ENCODE results near the gene CHD9NB. TPM values are rescaled to one million over a fixed set of nuclear protein-coding genes. Genes with fewer than 3 reads are reported as not detected.

The CHD9NB gene
- total and polyA plus RNA-seq, 2 of the 4 experiments (the other 2 are of a cell fraction): 0.94 to 1.1 TPM

- H3K79me1 ChIP-seq (ENCODE audit: low read depth in 1 of 2, low read length in 2 of 2): peaks cover 33 to 54% of the 10 kb centered on the region in 2 experiments
- H3K36me3 ChIP-seq (ENCODE audit: control insufficient read depth, insufficient read depth, low read length): peaks cover 4% of the 10 kb centered on the region
- H2BK5ac ChIP-seq (ENCODE audit: low read depth, low read length, poor library complexity, severe bottlenecking): no peak overlapping the region
- H4K8ac ChIP-seq (ENCODE audit: low read depth in 2 of 2, low read length in 2 of 2): no peak overlapping the region
- H3K27ac ChIP-seq (ENCODE audit: insufficient read depth, low read length): no peak overlapping the region
- H2AFZ ChIP-seq (replicated peaks; ENCODE audit: low read length, poor library complexity): no peak overlapping the region
- H3K56ac ChIP-seq (ENCODE audit: extremely low read depth, insufficient read depth, low read length): no peak overlapping the region
- no peak overlapping the region for H2AK5ac ChIP-seq (ENCODE audit: low read depth, low read length)
- no peak overlapping the region for H4K5ac ChIP-seq (ENCODE audit: low read depth, low read length)
- no peak overlapping the region for H3K4ac ChIP-seq (ENCODE audit: low read depth, low read length)
- DNase-seq (no peak), ATAC-seq (ENCODE audit: low read depth) (no peak)
- H3K14ac ChIP-seq (replicated peaks; ENCODE audit: low read depth, low read length): no peak overlapping the region
- no peak overlapping the region for H3K4me2 ChIP-seq (ENCODE audit: low read depth, low read length)
- CTCF ChIA-PET: no interaction called here
- no peaks in the 10 kb centered on the region for H3K27me3 ChIP-seq (ENCODE audit: control insufficient read depth, insufficient read depth, low read length)
- intact Hi-C loops (cut with micrococcal nuclease) (no loop called here), in situ Hi-C loops (cut with MboI; ENCODE audit: low sequenced_read_pairs) (loop anchor here (25.0 kb wide), 2 partner anchors 368 to 1182 kb away; partner anchors contain the start of gene RBL2), dilution Hi-C loops (cut with HindIII; ENCODE audit: low sequenced_read_pairs, unreplicated experiment) (no loop called here)
- peaks cover 8% of the 10 kb centered on the region; the same call in 1 of the 2 replicates for H3K9me1 ChIP-seq (ENCODE audit: insufficient read depth, low read length)
- H3K4me3 ChIP-seq (ENCODE audit: insufficient read depth, low read depth, low read length): no peak overlapping the region
- no peak overlapping the region for H2BK20ac ChIP-seq (ENCODE audit: low read depth, low read length)
- no peaks in the 10 kb centered on the region; the same call in 1 of the 2 replicates for H3K4me1 ChIP-seq (ENCODE audit: control insufficient read depth, insufficient read depth, low read length)
- no peak overlapping the region for H3K18ac ChIP-seq (ENCODE audit: low read depth, low read length)
- BruUV-seq (replicated peaks): no TSS peak
- H2BK120ac ChIP-seq (ENCODE audit: low read depth, low read length): no peak overlapping the region
- no peak overlapping the region for H2BK15ac ChIP-seq (ENCODE audit: low read depth, low read length)
- no peaks in the 10 kb centered on the region; the same call in 1 of the 2 replicates for H4K20me1 ChIP-seq (ENCODE audit: insufficient read depth, low read length)
- no peak overlapping the region for H4K91ac ChIP-seq (ENCODE audit: insufficient read depth, low read depth, low read length)
- no peak overlapping the region for H3K23ac ChIP-seq (ENCODE audit: low read depth, low read length)
- H2AK9ac ChIP-seq (replicated peaks; ENCODE audit: low read depth, low read length, poor library complexity): no peak overlapping the region
- POLR2A ChIA-PET (ENCODE audit: unreplicated experiment): no interaction called here
- whole genome bisulfite sequencing, 2 experiments (ENCODE audit: extremely low coverage in 2 of 2, insufficient read length in 1 of 2): no CpG with 5 or more reads among the region's 2 CpGs
- no peak for TF ChIP-seq MXI1 (IDR thresholded peaks at IDR 0.05; ENCODE audit: borderline replicate concordance, low read depth, low read length)
- TF ChIP-seq RCOR1 (IDR thresholded peaks at IDR 0.05; ENCODE audit: insufficient replicate concordance, low read length): no peak
- TF ChIP-seq BHLHE40 (IDR thresholded peaks at IDR 0.05; ENCODE audit: low read depth, low read length): no peak
- no peaks in the 10 kb centered on the region for H3K9me3 ChIP-seq (ENCODE audit: control insufficient read depth, insufficient read depth, low read length)
- H3K9ac ChIP-seq (ENCODE audit: low read depth, low read length): no peak overlapping the region
These were observed 17.1 kb upstream of the CHD9NB start for GRCh38 chr16:53069772-53070171.

All from IMR-90 (cell line).